Hematopoietic multipotent progenitor cell treated with erythropoietin and hydrocortisone succinate and interleukin-3 and kit ligand, for 17 days (in vitro differentiated cells): Measurements from ENCODE around the gene ANKRD13D.
"Not testable (repeated sequence)": the region's sequence is repeated elsewhere in the genome, so short reads cannot be mapped to it uniquely, and the experiment has no call there.

Source experiments
- DNase-seq: peaks from one replicate; pipeline ENCODE4 v3.0.0-alpha.2; 2015; ENCODE audit warnings: low spot score

The ANKRD13D gene

GRCh38 chr11:67289226-67289650 lies at the start of gene ANKRD13D:
ANKRD13D (plus strand) TSS chr11:67289303; CDS start chr11:67289461, 158 bp downstream.
- DNase-seq, result no peak

GRCh38 chr11:67239783-67240575 lies 49.1 kb upstream of the ANKRD13D start:
- peak; percentile 74 for DNase-seq

- peak; percentile 39 for DNase-seq
These were observed 48.3 kb upstream of the ANKRD13D start for GRCh38 chr11:67240576-67241389.

- DNase-seq, result no peak
These were observed 46.6 kb upstream of the ANKRD13D start for GRCh38 chr11:67242548-67242947.

- no peak for DNase-seq
These were observed 46.1 kb upstream of the ANKRD13D start for GRCh38 chr11:67243051-67243450.

GRCh38 chr11:67245046-67245445 lies 44.1 kb upstream of the ANKRD13D start:
- DNase-seq, result no peak

GRCh38 chr11:67247946-67248550 lies 41.1 kb upstream of the ANKRD13D start:
- no peak for DNase-seq

GRCh38 chr11:67248653-67249052 lies 40.5 kb upstream of the ANKRD13D start:
- DNase-seq, result no peak

GRCh38 chr11:67250059-67251043 lies 38.8 kb upstream of the ANKRD13D start:
- no peak for DNase-seq

- DNase-seq, result no peak
These were observed 37.3 kb upstream of the ANKRD13D start for GRCh38 chr11:67251841-67252240.

- DNase-seq, result peak; percentile 38
These were observed 36.3 kb upstream of the ANKRD13D start for GRCh38 chr11:67252831-67253239.

GRCh38 chr11:67253872-67254624 lies 35.1 kb upstream of the ANKRD13D start:
- no peak for DNase-seq

- peak; percentile 14 for DNase-seq
These were observed 34.3 kb upstream of the ANKRD13D start for GRCh38 chr11:67254798-67255197.

GRCh38 chr11:67255353-67255752 lies 33.8 kb upstream of the ANKRD13D start:
- DNase-seq, result no peak

GRCh38 chr11:67255864-67256263 lies 33.2 kb upstream of the ANKRD13D start:
- no peak for DNase-seq

- DNase-seq, result no peak
These were observed 32.5 kb upstream of the ANKRD13D start for GRCh38 chr11:67256477-67257135.

- no peak for DNase-seq
These were observed 28.7 kb upstream of the ANKRD13D start for GRCh38 chr11:67260406-67260805.

GRCh38 chr11:67260885-67261639 lies 28.0 kb upstream of the ANKRD13D start:
- DNase-seq, result not testable (repeated sequence)

GRCh38 chr11:67261640-67261945 lies 27.5 kb upstream of the ANKRD13D start:
- no peak for DNase-seq
